IMR-90 (cell line): ENCODE results near the gene LATS1.

ENCODE experiments used
- BHLHE40 ChIP-seq: fragments of 150-350 bp; IDR thresholded peaks from 2 replicates; pipeline ENCODE4 v1.6.1; 2016; ENCODE audit warnings: mild to moderate bottlenecking, low read depth, low read length
- CEBPB ChIP-seq: IDR thresholded peaks from 2 replicates; pipeline ENCODE4 v1.6.1; 2012; ENCODE audit warnings: low read depth, low read length, improper control_type of control experiment
- CHD1 ChIP-seq: IDR thresholded peaks from 2 replicates; pipeline ENCODE4 v1.6.1; 2012; ENCODE audit warnings: low read depth, low read length, improper control_type of control experiment
- FOS ChIP-seq: fragments of 150-350 bp; IDR thresholded peaks from 2 replicates; pipeline ENCODE4 v1.6.1; 2016; ENCODE audit warnings: low read depth, low read length
- MAFK ChIP-seq: IDR thresholded peaks from 2 replicates; pipeline ENCODE4 v1.6.1; 2012; ENCODE audit warnings: low read depth, low read length, improper control_type of control experiment
- MXI1 ChIP-seq: IDR thresholded peaks from 2 replicates; pipeline ENCODE4 v1.6.1; 2012; ENCODE audit warnings: low read depth, mild to moderate bottlenecking, low read length, moderate library complexity, borderline replicate concordance
- POLR2A ChIP-seq: IDR thresholded peaks from 2 replicates; pipeline ENCODE4 v1.6.1; 2012; ENCODE audit warnings: mild to moderate bottlenecking, low read depth, low read length
- RAD21 ChIP-seq: IDR thresholded peaks from 2 replicates; pipeline ENCODE4 v1.6.1; 2012; ENCODE audit warnings: low read length, improper control_type of control experiment
- RCOR1 ChIP-seq: IDR thresholded peaks from 2 replicates; pipeline ENCODE4 v1.6.1; 2012; ENCODE audit warnings: mild to moderate bottlenecking, low read length, improper control_type of control experiment; ENCODE audit not compliant: insufficient replicate concordance
- RFX5 ChIP-seq: IDR thresholded peaks from 2 replicates; pipeline ENCODE4 v1.8.0; 2012; ENCODE audit warnings: low read depth, mild to moderate bottlenecking, low read length, moderate library complexity
- SMC3 ChIP-seq: fragments of 150-350 bp; IDR thresholded peaks from 2 replicates; pipeline ENCODE4 v1.6.1; 2016; ENCODE audit warnings: low read depth, mild to moderate bottlenecking, antibody characterized with exemption, low read length, moderate library complexity
- TF ChIP-seq, protein P1 (sequence below): conservative IDR thresholded peaks from 2 replicates; pipeline ENCODE4 v1.5.1; 2012; ENCODE audit warnings: mild to moderate bottlenecking, low read depth, low read length, improper control_type of control experiment
- TF ChIP-seq, protein P2 (sequence below): fragments of 150-350 bp; IDR thresholded peaks from 2 replicates; pipeline ENCODE4 v1.6.1; 2017; ENCODE audit warnings: mild to moderate bottlenecking, antibody characterized with exemption, low read length, low read depth
- TF ChIP-seq, protein P3 (sequence below): fragments of 150-350 bp; IDR thresholded peaks from 2 replicates; pipeline ENCODE4 v1.6.1; 2016; ENCODE audit warnings: low read depth, mild to moderate bottlenecking, low read length, moderate library complexity, borderline replicate concordance

DNA sequence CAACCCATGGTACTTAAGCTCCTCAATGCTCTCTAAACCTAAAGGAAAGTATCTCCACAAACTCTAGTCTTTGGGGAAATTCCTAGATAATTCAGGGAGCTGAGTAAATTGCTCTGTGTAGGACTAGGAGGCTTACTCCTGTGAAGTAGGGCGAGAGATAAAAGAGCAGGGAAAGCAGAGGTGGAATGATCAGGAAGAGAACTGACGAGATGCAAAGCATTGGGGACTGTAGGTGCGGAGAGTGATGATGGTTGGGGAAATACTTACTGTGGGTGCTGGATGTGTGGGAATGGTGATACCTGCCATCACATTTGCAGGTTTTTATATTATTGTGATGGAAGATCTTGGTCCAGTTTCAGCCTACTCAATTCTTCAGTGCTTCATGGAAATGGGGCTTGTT is 1.6 kb upstream of the LATS1 start:
- no peak for TF ChIP-seq RCOR1
- TF ChIP-seq, protein P1, sequence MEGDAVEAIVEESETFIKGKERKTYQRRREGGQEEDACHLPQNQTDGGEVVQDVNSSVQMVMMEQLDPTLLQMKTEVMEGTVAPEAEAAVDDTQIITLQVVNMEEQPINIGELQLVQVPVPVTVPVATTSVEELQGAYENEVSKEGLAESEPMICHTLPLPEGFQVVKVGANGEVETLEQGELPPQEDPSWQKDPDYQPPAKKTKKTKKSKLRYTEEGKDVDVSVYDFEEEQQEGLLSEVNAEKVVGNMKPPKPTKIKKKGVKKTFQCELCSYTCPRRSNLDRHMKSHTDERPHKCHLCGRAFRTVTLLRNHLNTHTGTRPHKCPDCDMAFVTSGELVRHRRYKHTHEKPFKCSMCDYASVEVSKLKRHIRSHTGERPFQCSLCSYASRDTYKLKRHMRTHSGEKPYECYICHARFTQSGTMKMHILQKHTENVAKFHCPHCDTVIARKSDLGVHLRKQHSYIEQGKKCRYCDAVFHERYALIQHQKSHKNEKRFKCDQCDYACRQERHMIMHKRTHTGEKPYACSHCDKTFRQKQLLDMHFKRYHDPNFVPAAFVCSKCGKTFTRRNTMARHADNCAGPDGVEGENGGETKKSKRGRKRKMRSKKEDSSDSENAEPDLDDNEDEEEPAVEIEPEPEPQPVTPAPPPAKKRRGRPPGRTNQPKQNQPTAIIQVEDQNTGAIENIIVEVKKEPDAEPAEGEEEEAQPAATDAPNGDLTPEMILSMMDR = no peak
- no peak for TF ChIP-seq MXI1
- TF ChIP-seq POLR2A = no peak
- no peak for TF ChIP-seq RAD21
- no peak for TF ChIP-seq CEBPB
- TF ChIP-seq, protein P2, sequence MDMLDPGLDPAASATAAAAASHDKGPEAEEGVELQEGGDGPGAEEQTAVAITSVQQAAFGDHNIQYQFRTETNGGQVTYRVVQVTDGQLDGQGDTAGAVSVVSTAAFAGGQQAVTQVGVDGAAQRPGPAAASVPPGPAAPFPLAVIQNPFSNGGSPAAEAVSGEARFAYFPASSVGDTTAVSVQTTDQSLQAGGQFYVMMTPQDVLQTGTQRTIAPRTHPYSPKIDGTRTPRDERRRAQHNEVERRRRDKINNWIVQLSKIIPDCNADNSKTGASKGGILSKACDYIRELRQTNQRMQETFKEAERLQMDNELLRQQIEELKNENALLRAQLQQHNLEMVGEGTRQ = no peak
- no peak for TF ChIP-seq CHD1
- no peak for TF ChIP-seq FOS
- TF ChIP-seq, protein P3, sequence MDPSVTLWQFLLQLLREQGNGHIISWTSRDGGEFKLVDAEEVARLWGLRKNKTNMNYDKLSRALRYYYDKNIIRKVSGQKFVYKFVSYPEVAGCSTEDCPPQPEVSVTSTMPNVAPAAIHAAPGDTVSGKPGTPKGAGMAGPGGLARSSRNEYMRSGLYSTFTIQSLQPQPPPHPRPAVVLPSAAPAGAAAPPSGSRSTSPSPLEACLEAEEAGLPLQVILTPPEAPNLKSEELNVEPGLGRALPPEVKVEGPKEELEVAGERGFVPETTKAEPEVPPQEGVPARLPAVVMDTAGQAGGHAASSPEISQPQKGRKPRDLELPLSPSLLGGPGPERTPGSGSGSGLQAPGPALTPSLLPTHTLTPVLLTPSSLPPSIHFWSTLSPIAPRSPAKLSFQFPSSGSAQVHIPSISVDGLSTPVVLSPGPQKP = no peak
- no peak for TF ChIP-seq SMC3
- TF ChIP-seq RFX5 = no peak
- no peak for TF ChIP-seq BHLHE40
- no peak for TF ChIP-seq MAFK
